Smooth muscle cell (in vitro differentiated cells): ENCODE data around the gene FAM3D. TPM values are rescaled to one million over a fixed set of nuclear protein-coding genes. Genes with fewer than 3 reads are reported as not detected.

Experiments used
- DNase-seq: peaks from one replicate; lab custom pipeline; 2025; ENCODE audit not compliant: unreplicated experiment; lab: John Stamatoyannopoulos, UW
- H2AFZ ChIP-seq: fragments of 200-600 bp; sonication (generic); 2 replicates; pipeline ENCODE4 v1.6.0; 2016; ENCODE audit warnings: antibody characterized with exemption, low read depth, mild to moderate bottlenecking
- H3F3A ChIP-seq: fragments of 200-600 bp; sonication (generic); 2 replicates; pipeline ENCODE4 v1.6.0; 2017; ENCODE audit warnings: antibody characterized with exemption, low read depth
- H3K27ac ChIP-seq: fragments of 200-600 bp; sonication (generic); 2 replicates; pipeline ENCODE4 v1.5.1; 2016; ENCODE audit warnings: low read depth, mild to moderate bottlenecking
- H3K27me3 ChIP-seq: fragments of 200-600 bp; sonication (generic); 2 replicates; pipeline ENCODE4 v1.6.1; 2016; ENCODE audit warnings: low read depth, mild to moderate bottlenecking
- H3K36me3 ChIP-seq: fragments of 200-600 bp; sonication (generic); 2 replicates; pipeline ENCODE4 v1.5.1; 2016; ENCODE audit warnings: low read depth
- H3K4me1 ChIP-seq: fragments of 200-600 bp; sonication (generic); 2 replicates; pipeline ENCODE4 v1.5.1; 2016; ENCODE audit warnings: low read depth
- H3K4me2 ChIP-seq: fragments of 200-600 bp; sonication (generic); 2 replicates; pipeline ENCODE4 v1.6.0; 2016; ENCODE audit warnings: mild to moderate bottlenecking
- H3K4me3 ChIP-seq: fragments of 200-600 bp; sonication (generic); 2 replicates; pipeline ENCODE4 v1.5.1; 2016; ENCODE audit warnings: mild to moderate bottlenecking
- H3K79me2 ChIP-seq: fragments of 200-600 bp; sonication (generic); 2 replicates; pipeline ENCODE4 v1.6.0; 2016; ENCODE audit warnings: low read depth, mild to moderate bottlenecking
- H3K9ac ChIP-seq: fragments of 200-600 bp; sonication (generic); 2 replicates; pipeline ENCODE4 v1.6.0; 2016; ENCODE audit warnings: low read depth
- H3K9me3 ChIP-seq: fragments of 200-600 bp; sonication (generic); replicated peaks from 2 replicates; pipeline ENCODE4 v1.5.1; 2016; ENCODE audit warnings: low read depth
- H4K20me1 ChIP-seq: fragments of 200-600 bp; sonication (generic); 2 replicates; pipeline ENCODE4 v1.6.0; 2016; ENCODE audit warnings: low read depth
- CTCF ChIP-seq: fragments of 200-600 bp; sonication (generic); IDR thresholded peaks from 2 replicates; pipeline ENCODE4 v1.5.1; 2017; ENCODE audit warnings: borderline replicate concordance, mild to moderate bottlenecking, antibody characterized with exemption; ENCODE audit not compliant: insufficient read depth, poor library complexity, severe bottlenecking
- WGBS: methylation state at CpG from one replicate; pipeline ENCODE4 v1.1.7; 2016; ENCODE audit warnings: low lambda C conversion rate; 5-methylcytosine and 5-hydroxymethylcytosine counted together
- polyA plus RNA-seq: library from polyadenylated mRNA; unstranded; fragments of >200 nt; fragmentation: Nextera tagmentation; extraction: Ambion mirVana; gene quantifications from 2 replicates; pipeline ENCODE4 v1.2.1, GENCODE V29; 2016
- total RNA-seq: library from RNA; depleted of rRNA; stranded (reverse); fragments of >200 nt; gene quantifications from 2 replicates; pipeline ENCODE4 v1.2.3, GENCODE V29; 2014

The FAM3D gene
- total and polyA plus RNA-seq, 2 experiments from 2014 or later, result 0.18 to 0.33 TPM

- WGBS, result 93% methylated on average over 24 of the region's 24 CpGs
- H3K4me1 ChIP-seq, result peaks cover 9% of the 10 kb centered on the region
- TF ChIP-seq CTCF, result no peak
- no peaks in the 10 kb centered on the region for H3K79me2 ChIP-seq
- no peak for DNase-seq
- no peaks in the 10 kb centered on the region for H4K20me1 ChIP-seq
- H3K36me3 ChIP-seq, result no peaks in the 10 kb centered on the region
- no peak overlapping the region for H3K27ac ChIP-seq
- no peaks in the 10 kb centered on the region for H3K27me3 ChIP-seq
- H3K4me2 ChIP-seq, result no peak overlapping the region
- no peak overlapping the region for H2AFZ ChIP-seq
- H3K9ac ChIP-seq, result no peak overlapping the region
- H3F3A ChIP-seq, result no peaks in the 10 kb centered on the region
- H3K4me3 ChIP-seq, result no peak overlapping the region
- no peaks in the 10 kb centered on the region for H3K9me3 ChIP-seq
Measured at GRCh38 chr3:58626841-58627569, 39.6 kb downstream of the FAM3D start.

GRCh38 chr3:58625196-58625824 is 41.3 kb downstream of the FAM3D start:
- no peaks in the 10 kb centered on the region for H4K20me1 ChIP-seq
- H3K27ac ChIP-seq, result no peak overlapping the region
- no peaks in the 10 kb centered on the region for H3F3A ChIP-seq
- no peak overlapping the region for H2AFZ ChIP-seq
- TF ChIP-seq CTCF, result no peak
- H3K9ac ChIP-seq, result no peak overlapping the region
- 77% methylated on average over 9 of the region's 9 CpGs for WGBS
- no peaks in the 10 kb centered on the region for H3K79me2 ChIP-seq
- DNase-seq, result no peak
- H3K4me1 ChIP-seq, result peaks cover 9% of the 10 kb centered on the region
- no peaks in the 10 kb centered on the region for H3K9me3 ChIP-seq
- H3K36me3 ChIP-seq, result no peaks in the 10 kb centered on the region
- H3K4me2 ChIP-seq, result no peak overlapping the region
- no peak overlapping the region for H3K4me3 ChIP-seq
- H3K27me3 ChIP-seq, result no peaks in the 10 kb centered on the region

GRCh38 chr3:58624550-58624949 is 42.0 kb downstream of the FAM3D start:
- peaks cover 9% of the 10 kb centered on the region for H3K4me1 ChIP-seq
- WGBS, result 60% methylated on average over 3 of the region's 3 CpGs
- H3K9ac ChIP-seq, result no peak overlapping the region
- no peak overlapping the region for H2AFZ ChIP-seq
- DNase-seq, result no peak
- H4K20me1 ChIP-seq, result no peaks in the 10 kb centered on the region
- no peak overlapping the region for H3K4me3 ChIP-seq
- no peak for TF ChIP-seq CTCF
- no peaks in the 10 kb centered on the region for H3K27me3 ChIP-seq
- H3K36me3 ChIP-seq, result no peaks in the 10 kb centered on the region
- H3F3A ChIP-seq, result no peaks in the 10 kb centered on the region
- H3K9me3 ChIP-seq, result no peaks in the 10 kb centered on the region
- no peak overlapping the region for H3K27ac ChIP-seq
- no peak overlapping the region for H3K4me2 ChIP-seq
- no peaks in the 10 kb centered on the region for H3K79me2 ChIP-seq
